Caco-2 (cell line): ENCODE measurements around the gene PFDN6. TPM values are rescaled to one million over a fixed set of nuclear protein-coding genes. Genes with fewer than 3 reads are reported as not detected.

Experiments used
- BruUV-seq: library from RNA; stranded (reverse); fragments of 400-500 nt; replicated peaks from 2 replicates; lab custom pipeline; 2021; lab: Mats Ljungman, UMichigan
- CTCF ChIA-PET: fragments of 300-600 bp; sonication (Branson Sonifier 250); formaldehyde crosslinking; loops from one replicate; lab custom pipeline; 2022; ENCODE audit warnings: antibody characterized with exemption; lab: Charles Lee
- POLR2A ChIA-PET: fragments of 300-600 bp; sonication (Branson Sonifier 250); formaldehyde crosslinking; loops from one replicate; lab custom pipeline; 2022; ENCODE audit warnings: antibody characterized with exemption; lab: Charles Lee
- DNase-seq, 2 experiments: peaks; one replicate each; pipeline versions ENCODE4 v3.0.0 to v3.0.0-alpha.2; 2020 to 2022
- H3K27me3 ChIP-seq: replicated peaks from 2 replicates; pipeline ENCODE4 v1.6.0; 2011; ENCODE audit warnings: low read length; ENCODE audit not compliant: control insufficient read depth, insufficient read depth
- H3K36me3 ChIP-seq: 2 replicates; pipeline ENCODE4 v1.5.1; 2011; ENCODE audit warnings: low read length; ENCODE audit not compliant: control insufficient read depth, insufficient read depth
- H3K4me1 ChIP-seq: fragments of 250-450 bp; sonication (Bioruptor Pico); 2 replicates; pipeline ENCODE4 v1.5.1; 2020; ENCODE audit warnings: mild to moderate bottlenecking
- H3K4me3 ChIP-seq: 2 replicates; pipeline ENCODE4 v1.5.1; 2011; ENCODE audit warnings: low read depth, mild to moderate bottlenecking, control low read depth, low read length
- H3K9me3 ChIP-seq: fragments of 250-450 bp; sonication (Bioruptor Pico); 2 replicates; pipeline ENCODE4 v1.5.1; 2020; ENCODE audit warnings: mild to moderate bottlenecking, moderate library complexity
- H3K27ac Mint-ChIP-seq: one replicate; pipeline ENCODE4 v1.8.0; 2022; ENCODE audit warnings: mixed read lengths; ENCODE audit not compliant: unreplicated experiment
- H3K27me3 Mint-ChIP-seq: one replicate; pipeline ENCODE4 v1.8.0; 2022; ENCODE audit warnings: mixed read lengths; ENCODE audit not compliant: insufficient read depth, unreplicated experiment
- H3K36me3 Mint-ChIP-seq: one replicate; pipeline ENCODE4 v1.8.0; 2022; ENCODE audit warnings: mild to moderate bottlenecking, mixed read lengths; ENCODE audit not compliant: insufficient read depth, unreplicated experiment
- H3K4me1 Mint-ChIP-seq: one replicate; pipeline ENCODE4 v1.8.0; 2022; ENCODE audit warnings: low read depth, mixed read lengths; ENCODE audit not compliant: unreplicated experiment
- H3K4me3 Mint-ChIP-seq: one replicate; pipeline ENCODE4 v1.8.0; 2022; ENCODE audit warnings: mild to moderate bottlenecking, moderate library complexity, mixed read lengths; ENCODE audit not compliant: unreplicated experiment
- H3K9me3 Mint-ChIP-seq: one replicate; pipeline ENCODE4 v1.8.0; 2022; ENCODE audit warnings: mixed read lengths; ENCODE audit not compliant: unreplicated experiment
- intact Hi-C: fragments of 100-400 bp; cut with micrococcal nuclease; formaldehyde crosslinking; loops from one replicate; pipeline ENCODE4 v1.10.0; 2022; ENCODE audit not compliant: unreplicated experiment
- total RNA-seq: library from RNA; stranded (reverse); gene quantifications from 2 replicates; pipeline ENCODE4 v1.2.3, GENCODE V29; 2022
- TF ChIP-seq, protein P1 (sequence below), 2 experiments: fragments of 200-600 bp in 1 of 2; IDR thresholded peaks; 1 replicate in 1 of 2; 2 replicates in 1 of 2; pipeline versions ENCODE4 v1.5.1 to v1.8.0; 2011 to 2022; ENCODE audit warnings: antibody characterized with exemption in 1 of 2, control low read depth in 1 of 2, inconsistent platforms in 1 of 2, low read depth in 1 of 2, low read length in 1 of 2, mild to moderate bottlenecking in 1 of 2, moderate library complexity in 1 of 2; ENCODE audit not compliant: insufficient read depth in 1 of 2, severe bottlenecking in 1 of 2, unreplicated experiment in 1 of 2

The PFDN6 gene
- total RNA-seq, 1 experiment from 2014 or later = 65.9 TPM

DNA sequence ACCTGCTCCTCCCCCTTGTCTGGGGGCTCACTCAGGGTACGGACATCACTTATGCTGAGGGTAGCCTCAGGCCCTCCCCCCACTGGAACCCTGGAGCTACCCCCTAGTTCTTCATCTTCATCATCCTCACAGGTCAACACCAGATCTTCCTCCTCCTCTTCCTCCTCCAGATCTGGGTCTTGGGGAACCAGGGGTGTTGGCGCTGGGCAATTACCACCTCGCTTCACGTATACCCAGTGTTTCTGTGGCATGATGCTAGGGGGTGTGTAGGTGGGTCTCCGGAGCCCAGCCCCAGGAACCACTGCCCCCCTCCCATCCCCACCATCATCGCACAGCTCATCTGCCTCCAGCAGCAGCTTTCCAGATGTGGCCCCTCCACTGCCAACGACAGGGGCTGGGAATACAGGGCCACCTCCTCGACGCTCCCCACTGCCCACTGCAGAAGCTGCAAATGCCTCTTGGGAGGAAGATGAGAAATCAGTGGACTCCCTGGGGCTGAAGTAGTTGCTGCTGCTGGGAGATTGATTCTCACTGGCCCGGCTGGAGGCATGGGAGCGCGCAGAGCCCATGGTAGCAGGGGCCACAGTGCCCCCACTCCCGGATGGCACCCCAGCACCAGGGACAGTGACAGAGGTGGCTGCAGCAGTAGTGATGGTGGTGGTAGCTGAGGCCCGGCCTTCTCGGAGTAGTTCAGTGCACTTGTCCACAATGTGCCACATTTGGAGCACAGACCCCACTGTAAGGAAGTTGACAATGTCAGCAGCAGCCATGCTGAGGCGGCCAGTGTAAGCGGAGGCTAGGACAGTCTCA, 26.6 kb downstream of the PFDN6 start:
- H3K9me3 ChIP-seq = no peaks in the 10 kb centered on the region
- Mint-ChIP-seq H3K4me3 (peak overlapping the region; percentile 98), H3K27ac (peak overlapping the region; percentile 97), H3K36me3 (peaks cover 64% of the 10 kb centered on the region), H3K9me3 (no peaks in the 10 kb centered on the region), H3K4me1 (peaks cover 31% of the 10 kb centered on the region), H3K27me3 (no peaks in the 10 kb centered on the region)
- H3K4me1 ChIP-seq = peaks cover 22% of the 10 kb centered on the region
- no peaks in the 10 kb centered on the region for H3K27me3 ChIP-seq
- H3K4me3 ChIP-seq = no peak overlapping the region
- BruUV-seq = no TSS peak
- intact Hi-C loops = no loop called here
- ChIA-PET POLR2A (no interaction called here), CTCF (no interaction called here)
- DNase-seq = no peak
- TF ChIP-seq, protein P1, sequence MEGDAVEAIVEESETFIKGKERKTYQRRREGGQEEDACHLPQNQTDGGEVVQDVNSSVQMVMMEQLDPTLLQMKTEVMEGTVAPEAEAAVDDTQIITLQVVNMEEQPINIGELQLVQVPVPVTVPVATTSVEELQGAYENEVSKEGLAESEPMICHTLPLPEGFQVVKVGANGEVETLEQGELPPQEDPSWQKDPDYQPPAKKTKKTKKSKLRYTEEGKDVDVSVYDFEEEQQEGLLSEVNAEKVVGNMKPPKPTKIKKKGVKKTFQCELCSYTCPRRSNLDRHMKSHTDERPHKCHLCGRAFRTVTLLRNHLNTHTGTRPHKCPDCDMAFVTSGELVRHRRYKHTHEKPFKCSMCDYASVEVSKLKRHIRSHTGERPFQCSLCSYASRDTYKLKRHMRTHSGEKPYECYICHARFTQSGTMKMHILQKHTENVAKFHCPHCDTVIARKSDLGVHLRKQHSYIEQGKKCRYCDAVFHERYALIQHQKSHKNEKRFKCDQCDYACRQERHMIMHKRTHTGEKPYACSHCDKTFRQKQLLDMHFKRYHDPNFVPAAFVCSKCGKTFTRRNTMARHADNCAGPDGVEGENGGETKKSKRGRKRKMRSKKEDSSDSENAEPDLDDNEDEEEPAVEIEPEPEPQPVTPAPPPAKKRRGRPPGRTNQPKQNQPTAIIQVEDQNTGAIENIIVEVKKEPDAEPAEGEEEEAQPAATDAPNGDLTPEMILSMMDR (IDR thresholded peaks at IDR 0.05; ENCODE audit: insufficient read depth in 1 of 2, low read depth in 1 of 2, low read length in 1 of 2, severe bottlenecking in 1 of 2, unreplicated experiment in 1 of 2) = no peak
- peaks cover 5% of the 10 kb centered on the region for H3K36me3 ChIP-seq

DNA sequence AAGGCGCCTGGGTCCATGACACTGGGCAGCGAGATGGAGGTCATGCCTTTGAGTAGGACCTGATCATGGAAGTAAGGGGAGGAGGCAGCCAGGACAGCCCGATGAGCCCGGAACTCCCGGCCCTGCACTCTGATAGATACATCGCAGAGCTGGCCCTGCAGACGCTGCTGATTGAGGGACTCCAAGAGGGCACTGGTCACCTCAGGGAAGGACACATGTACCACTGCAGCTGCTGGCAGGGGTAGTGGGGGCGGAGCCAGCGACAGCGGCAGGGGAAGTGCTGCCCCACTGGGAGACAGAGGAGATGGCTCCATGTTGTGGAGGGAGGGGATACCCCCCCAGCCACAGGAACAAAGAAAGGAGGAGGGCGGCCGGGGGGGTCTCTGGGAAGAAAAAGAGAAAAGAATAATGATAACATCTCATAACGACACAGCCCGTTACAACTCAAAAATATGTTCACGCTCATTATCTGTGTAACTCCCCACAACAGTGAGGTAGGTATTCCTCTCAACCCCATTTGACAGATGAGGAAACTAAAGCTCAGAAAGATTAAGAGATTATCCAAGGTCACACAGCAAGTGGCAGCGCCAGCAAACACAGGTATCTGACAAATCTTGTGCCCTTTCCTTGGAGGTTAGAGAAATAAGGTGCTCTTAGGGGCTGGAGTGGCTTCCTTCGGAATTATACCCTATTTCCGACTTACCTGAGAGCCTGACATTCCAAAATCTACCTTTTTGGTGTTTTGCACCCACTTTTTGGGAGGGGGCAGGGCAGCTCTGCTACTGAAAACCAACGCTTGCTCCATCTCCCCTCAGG, 27.4 kb downstream of the PFDN6 start:
- Histone ChIP-seq H3K9me3 (no peaks in the 10 kb centered on the region), H3K27me3 (no peaks in the 10 kb centered on the region), H3K4me3 (peak overlapping the region; percentile 73), H3K36me3 (peaks cover 5% of the 10 kb centered on the region), H3K4me1 (peaks cover 22% of the 10 kb centered on the region)
- ChIA-PET POLR2A (interaction anchor here (0.6 to 1.9 kb wide), 4 partner anchors 18 to 43 kb away, joined by 7 to 22 read pairs (median 14); partner anchors contain the start of genes PFDN6, RGL2 and WDR46), CTCF (no interaction called here)
- Mint-ChIP-seq H3K27me3 (no peaks in the 10 kb centered on the region), H3K4me1 (peaks cover 38% of the 10 kb centered on the region), H3K36me3 (peaks cover 61% of the 10 kb centered on the region), H3K9me3 (no peaks in the 10 kb centered on the region), H3K27ac (peak overlapping the region; percentile 90), H3K4me3 (peak overlapping the region; percentile 89)
- intact Hi-C loops = no loop called here
- TF ChIP-seq, protein P1 (IDR thresholded peaks at IDR 0.05; ENCODE audit: insufficient read depth in 1 of 2, low read depth in 1 of 2, low read length in 1 of 2, severe bottlenecking in 1 of 2, unreplicated experiment in 1 of 2) = no peak
- DNase-seq = no peak
- no TSS peak for BruUV-seq

DNA sequence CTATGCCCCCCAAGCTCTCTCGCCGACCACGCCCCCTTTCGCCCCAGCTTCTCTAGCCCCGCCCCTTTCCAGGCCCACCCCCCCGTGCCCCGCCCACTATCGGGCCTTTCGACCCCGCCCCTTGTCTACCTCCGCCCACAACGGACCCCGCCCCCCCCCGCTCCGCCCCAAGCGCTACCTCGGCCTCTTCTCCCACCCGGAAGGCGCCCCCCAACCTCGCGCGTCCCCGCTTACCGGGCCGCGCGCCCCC, 27.9 kb downstream of the PFDN6 start:
- POLR2A ChIA-PET = interaction anchor here (0.5 to 1.9 kb wide), 14 partner anchors 8 to 345 kb away, joined by 3 to 22 read pairs (median 6); partner anchors contain the start of genes CUTA, KIFC1, PFDN6 and RGL2
- intact Hi-C loops = no loop called here
- peaks cover 64% of the 10 kb centered on the region for H3K36me3 Mint-ChIP-seq

More for the DNA sequence above, 27.9 kb downstream of the PFDN6 start:
- Mint-ChIP-seq H3K27ac (peak overlapping the region; percentile 90), H3K4me1 (peaks cover 43% of the 10 kb centered on the region), H3K9me3 (no peaks in the 10 kb centered on the region), H3K4me3 (peak overlapping the region; percentile 89), H3K27me3 (no peaks in the 10 kb centered on the region)
- Histone ChIP-seq H3K4me1 (peaks cover 22% of the 10 kb centered on the region), H3K4me3 (peak overlapping the region; percentile 73), H3K36me3 (peaks cover 5% of the 10 kb centered on the region), H3K9me3 (no peaks in the 10 kb centered on the region), H3K27me3 (no peaks in the 10 kb centered on the region)
- TF ChIP-seq, protein P1 (IDR thresholded peaks at IDR 0.05; ENCODE audit: insufficient read depth in 1 of 2, low read depth in 1 of 2, low read length in 1 of 2, severe bottlenecking in 1 of 2, unreplicated experiment in 1 of 2) = no peak
- DNase-seq = no peak
- CTCF ChIA-PET = interaction anchor here (0.5 to 2.0 kb wide), 9 partner anchors 18 to 109 kb away, joined by 3 to 21 read pairs (median 6); partner anchors contain the start of genes RGL2, RPS18 and VPS52
- BruUV-seq = no TSS peak
